Adrenal gland (tissue), 5 donors: ENCODE measurements around the gene MBTPS2.

Experiments used
- CTCF ChIP-seq, 6 experiments: fragments of 450-650 bp in 4 of 6; fragments of 200-600 bp in 2 of 6; sonication (generic) in 1 of 6; IDR thresholded peaks; 1 replicate in 5 of 6; 2 replicates in 1 of 6; pipeline versions ENCODE4 v1.5.1 to v1.8.0; 2016 to 2021; ENCODE audit warnings: antibody characterized with exemption in 6 of 6, mild to moderate bottlenecking in 2 of 6, moderate library complexity in 1 of 6
- POLR2A ChIP-seq, 2 donors: fragments of 450-650 bp; IDR thresholded peaks; one replicate each; pipeline ENCODE4 v1.6.1; 2017; ENCODE audit warnings: antibody characterized with exemption in 2 of 2, mild to moderate bottlenecking in 2 of 2, moderate library complexity in 1 of 2
- donor health status: DM: no; HTN: no; CAD: no.

- TF ChIP-seq CTCF (IDR thresholded peaks at IDR 0.05) (no peak), POLR2A (IDR thresholded peaks at IDR 0.05) (no peak)
These were observed 46.2 kb downstream of the MBTPS2 start for GRCh38 chrX:21885568-21885967.
